ENCODE data around the gene IL15RA.

IL15RA gene

GRCh38 chr10:6008497-6009142 lies 31.3 kb upstream of the IL15RA start:
- H3K36me3 ChIP-seq (ENCODE audit: insufficient read depth, low read length): no peaks in the 10 kb centered on the region
- no peaks in the 10 kb centered on the region for H3K27me3 ChIP-seq (ENCODE audit: insufficient read depth, low read length, poor library complexity)
- no peak for DNase-seq
- H3K79me2 ChIP-seq (ENCODE audit: insufficient read depth, low read length): no peaks in the 10 kb centered on the region
- H4K20me1 ChIP-seq (ENCODE audit: insufficient read depth, low read length): no peaks in the 10 kb centered on the region
- TF ChIP-seq EZH2 (IDR thresholded peaks at IDR 0.05; ENCODE audit: borderline replicate concordance, low read depth, low read length, severe bottlenecking) (no peak), CTCF (IDR thresholded peaks at IDR 0.05; ENCODE audit: borderline replicate concordance, extremely low read depth, low read length, poor library complexity, severe bottlenecking) (no peak)
- H3K4me1 ChIP-seq (ENCODE audit: insufficient read depth, low read length): no peaks in the 10 kb centered on the region
- H3K9me3 ChIP-seq (ENCODE audit: insufficient read depth, low read length, severe bottlenecking): peaks cover 5% of the 10 kb centered on the region
- no peak overlapping the region for H3K27ac ChIP-seq (ENCODE audit: low read length)
- H3K4me2 ChIP-seq (ENCODE audit: insufficient read depth, low read length): no peak overlapping the region
- no peak overlapping the region for H2AFZ ChIP-seq (ENCODE audit: low read depth, low read length)
- no peak overlapping the region for H3K4me3 ChIP-seq (ENCODE audit: low read depth in 1 of 2, low read length in 2 of 2)
- no peak overlapping the region for H3K9ac ChIP-seq (ENCODE audit: low read depth, low read length)
- no peak for ATAC-seq (ENCODE audit: insufficient read depth, low read depth)

GRCh38 chr10:6006991-6007390 lies 29.6 kb upstream of the IL15RA start:
- no peaks in the 10 kb centered on the region for H3K36me3 ChIP-seq (ENCODE audit: insufficient read depth, low read length)
- ATAC-seq (ENCODE audit: insufficient read depth, low read depth) (no peak), DNase-seq (no peak)
- H2AFZ ChIP-seq (ENCODE audit: low read depth, low read length): no peak overlapping the region
- no peak for TF ChIP-seq EZH2 (IDR thresholded peaks at IDR 0.05; ENCODE audit: borderline replicate concordance, low read depth, low read length, severe bottlenecking)
- no peak for TF ChIP-seq CTCF (IDR thresholded peaks at IDR 0.05; ENCODE audit: borderline replicate concordance, extremely low read depth, low read length, poor library complexity, severe bottlenecking)
- no peaks in the 10 kb centered on the region for H4K20me1 ChIP-seq (ENCODE audit: insufficient read depth, low read length)
- H3K27me3 ChIP-seq (ENCODE audit: insufficient read depth, low read length, poor library complexity): no peaks in the 10 kb centered on the region
- no peak overlapping the region for H3K4me2 ChIP-seq (ENCODE audit: insufficient read depth, low read length)
- no peaks in the 10 kb centered on the region for H3K79me2 ChIP-seq (ENCODE audit: insufficient read depth, low read length)
- no peaks in the 10 kb centered on the region for H3K4me1 ChIP-seq (ENCODE audit: insufficient read depth, low read length)
- H3K9me3 ChIP-seq (ENCODE audit: insufficient read depth, low read length, severe bottlenecking): peaks cover 5% of the 10 kb centered on the region
- no peak overlapping the region for H3K27ac ChIP-seq (ENCODE audit: low read length)
- H3K4me3 ChIP-seq (ENCODE audit: low read depth in 1 of 2, low read length in 2 of 2): no peak overlapping the region
- no peak overlapping the region for H3K9ac ChIP-seq (ENCODE audit: low read depth, low read length)

- ATAC-seq (ENCODE audit: insufficient read depth, low read depth): no peak
- TF ChIP-seq CTCF (IDR thresholded peaks at IDR 0.05; ENCODE audit: borderline replicate concordance, extremely low read depth, low read length, poor library complexity, severe bottlenecking) (no peak), EZH2 (IDR thresholded peaks at IDR 0.05; ENCODE audit: borderline replicate concordance, low read depth, low read length, severe bottlenecking) (no peak)
These were observed 29.2 kb upstream of the IL15RA start for GRCh38 chr10:6006546-6006945.

More at GRCh38 chr10:6006546-6006945, 29.2 kb upstream of the IL15RA start:
- no peak overlapping the region for H2AFZ ChIP-seq (ENCODE audit: low read depth, low read length)
- peaks cover 5% of the 10 kb centered on the region for H3K9me3 ChIP-seq (ENCODE audit: insufficient read depth, low read length, severe bottlenecking)
- H3K4me2 ChIP-seq (ENCODE audit: insufficient read depth, low read length): no peak overlapping the region
- no peak for DNase-seq
- no peak overlapping the region for H3K4me3 ChIP-seq (ENCODE audit: low read depth in 1 of 2, low read length in 2 of 2)
- no peak overlapping the region for H3K27ac ChIP-seq (ENCODE audit: low read length)
- no peaks in the 10 kb centered on the region for H3K27me3 ChIP-seq (ENCODE audit: insufficient read depth, low read length, poor library complexity)
- no peaks in the 10 kb centered on the region for H4K20me1 ChIP-seq (ENCODE audit: insufficient read depth, low read length)
- H3K4me1 ChIP-seq (ENCODE audit: insufficient read depth, low read length): no peaks in the 10 kb centered on the region
- H3K36me3 ChIP-seq (ENCODE audit: insufficient read depth, low read length): no peaks in the 10 kb centered on the region
- H3K9ac ChIP-seq (ENCODE audit: low read depth, low read length): no peak overlapping the region
- no peaks in the 10 kb centered on the region for H3K79me2 ChIP-seq (ENCODE audit: insufficient read depth, low read length)
